Calu3 (cell line): ENCODE data around the gene MTFMT. TPM values are rescaled to one million over a fixed set of nuclear protein-coding genes. Genes with fewer than 3 reads are reported as not detected.

ENCODE experiments used
- BruUV-seq: library from RNA; stranded (reverse); fragments of 400-500 nt; replicated peaks from 2 replicates; lab custom pipeline; 2021; lab: Mats Ljungman, UMichigan
- CTCF ChIA-PET: fragments of 300-600 bp; sonication (Branson Sonifier 250); formaldehyde crosslinking; loops from one replicate; lab custom pipeline; 2022; ENCODE audit warnings: antibody characterized with exemption; lab: Charles Lee
- DNase-seq: peaks from one replicate; pipeline ENCODE4 v3.0.0; 2022
- H3K27ac Mint-ChIP-seq: one replicate; pipeline ENCODE4 v1.8.0; 2022; ENCODE audit warnings: mixed read lengths; ENCODE audit not compliant: unreplicated experiment
- H3K27me3 Mint-ChIP-seq: one replicate; pipeline ENCODE4 v1.8.0; 2022; ENCODE audit warnings: mixed read lengths; ENCODE audit not compliant: unreplicated experiment
- H3K36me3 Mint-ChIP-seq: one replicate; pipeline ENCODE4 v1.8.0; 2022; ENCODE audit warnings: mild to moderate bottlenecking, moderate library complexity, mixed read lengths; ENCODE audit not compliant: insufficient read depth, unreplicated experiment
- H3K4me1 Mint-ChIP-seq: one replicate; pipeline ENCODE4 v1.8.0; 2022; ENCODE audit warnings: mild to moderate bottlenecking, low read depth, mixed read lengths; ENCODE audit not compliant: unreplicated experiment
- H3K4me3 Mint-ChIP-seq: one replicate; pipeline ENCODE4 v1.8.0; 2022; ENCODE audit warnings: mild to moderate bottlenecking, low read depth, moderate library complexity, mixed read lengths; ENCODE audit not compliant: unreplicated experiment
- H3K9me3 Mint-ChIP-seq: one replicate; pipeline ENCODE4 v1.8.0; 2022; ENCODE audit warnings: low read depth, mixed read lengths; ENCODE audit not compliant: unreplicated experiment
- CTCF ChIP-seq: fragments of 200-600 bp; IDR thresholded peaks from one replicate; pipeline ENCODE4 v1.8.0; 2022; ENCODE audit warnings: antibody characterized with exemption; ENCODE audit not compliant: unreplicated experiment
- intact Hi-C: fragments of 100-400 bp; cut with micrococcal nuclease; formaldehyde crosslinking; loops from one replicate; pipeline ENCODE4 v1.10.0; 2022; ENCODE audit not compliant: unreplicated experiment
- total RNA-seq: library from RNA; stranded (reverse); gene quantifications from 2 replicates; pipeline ENCODE4 v1.2.3, GENCODE V29; 2022

The MTFMT gene
- total RNA-seq, 1 experiment from 2014 or later = 18.9 TPM

GRCh38 chr15:64970698-64971097 lies 58.7 kb downstream of the MTFMT start:
- no peak for TF ChIP-seq CTCF
- BruUV-seq = no TSS peak
- no peaks in the 10 kb centered on the region for H3K9me3 Mint-ChIP-seq
- CTCF ChIA-PET = no interaction called here
- no peak overlapping the region for H3K4me3 Mint-ChIP-seq
- H3K27ac Mint-ChIP-seq = no peak overlapping the region
- no peaks in the 10 kb centered on the region for H3K27me3 Mint-ChIP-seq
- H3K36me3 Mint-ChIP-seq = peaks cover 59% of the 10 kb centered on the region
- no peaks in the 10 kb centered on the region for H3K4me1 Mint-ChIP-seq
- intact Hi-C loops = no loop called here
- no peak for DNase-seq

GRCh38 chr15:64969401-64969800 lies 60.0 kb downstream of the MTFMT start:
- H3K36me3 Mint-ChIP-seq = peaks cover 59% of the 10 kb centered on the region

GRCh38 chr15:64961013-64961412 lies 68.4 kb downstream of the MTFMT start:
- no peak for DNase-seq
- TF ChIP-seq CTCF = no peak
- no peaks in the 10 kb centered on the region for H3K27me3 Mint-ChIP-seq
- H3K36me3 Mint-ChIP-seq = peaks cover 40% of the 10 kb centered on the region
- CTCF ChIA-PET = no interaction called here
- intact Hi-C loops = no loop called here
- no TSS peak for BruUV-seq
- no peak overlapping the region for H3K27ac Mint-ChIP-seq
- no peaks in the 10 kb centered on the region for H3K4me1 Mint-ChIP-seq
- H3K9me3 Mint-ChIP-seq = no peaks in the 10 kb centered on the region
- H3K4me3 Mint-ChIP-seq = no peak overlapping the region

More at GRCh38 chr15:64969401-64969800, 60.0 kb downstream of the MTFMT start:
- TF ChIP-seq CTCF = no peak
- intact Hi-C loops = no loop called here
- no TSS peak for BruUV-seq
- Mint-ChIP-seq H3K9me3 (no peaks in the 10 kb centered on the region), H3K4me3 (no peak overlapping the region), H3K4me1 (no peaks in the 10 kb centered on the region), H3K27me3 (no peaks in the 10 kb centered on the region), H3K27ac (no peak overlapping the region)
- no peak for DNase-seq
- CTCF ChIA-PET = interaction anchor here (0.6 to 1.0 kb wide), 2 partner anchors 70 to 1016 kb away, joined by 3 read pairs; no protein-coding TSS in a partner anchor

GRCh38 chr15:64960153-64960552 lies 69.3 kb downstream of the MTFMT start:
- Mint-ChIP-seq H3K4me3 (no peak overlapping the region), H3K36me3 (peaks cover 37% of the 10 kb centered on the region), H3K9me3 (no peaks in the 10 kb centered on the region), H3K27me3 (no peaks in the 10 kb centered on the region), H3K4me1 (no peaks in the 10 kb centered on the region), H3K27ac (no peak overlapping the region)
- CTCF ChIA-PET = no interaction called here
- BruUV-seq = no TSS peak
- no peak for DNase-seq
- intact Hi-C loops = no loop called here
- no peak for TF ChIP-seq CTCF
